Adrenal gland (tissue), 5 donors: ENCODE data around the gene ZP1.

Source experiments
- CTCF ChIP-seq, 6 experiments: fragments of 450-650 bp in 4 of 6; fragments of 200-600 bp in 2 of 6; sonication (generic) in 1 of 6; IDR thresholded peaks; 1 replicate in 5 of 6; 2 replicates in 1 of 6; pipeline versions ENCODE4 v1.5.1 to v1.8.0; 2016 to 2021; ENCODE audit warnings: antibody characterized with exemption in 6 of 6, mild to moderate bottlenecking in 2 of 6, moderate library complexity in 1 of 6
- POLR2A ChIP-seq, 2 donors: fragments of 450-650 bp; IDR thresholded peaks; one replicate each; pipeline ENCODE4 v1.6.1; 2017; ENCODE audit warnings: antibody characterized with exemption in 2 of 2, mild to moderate bottlenecking in 2 of 2, moderate library complexity in 1 of 2
- donor health status: DM: no; HTN: no; CAD: no.

DNA sequence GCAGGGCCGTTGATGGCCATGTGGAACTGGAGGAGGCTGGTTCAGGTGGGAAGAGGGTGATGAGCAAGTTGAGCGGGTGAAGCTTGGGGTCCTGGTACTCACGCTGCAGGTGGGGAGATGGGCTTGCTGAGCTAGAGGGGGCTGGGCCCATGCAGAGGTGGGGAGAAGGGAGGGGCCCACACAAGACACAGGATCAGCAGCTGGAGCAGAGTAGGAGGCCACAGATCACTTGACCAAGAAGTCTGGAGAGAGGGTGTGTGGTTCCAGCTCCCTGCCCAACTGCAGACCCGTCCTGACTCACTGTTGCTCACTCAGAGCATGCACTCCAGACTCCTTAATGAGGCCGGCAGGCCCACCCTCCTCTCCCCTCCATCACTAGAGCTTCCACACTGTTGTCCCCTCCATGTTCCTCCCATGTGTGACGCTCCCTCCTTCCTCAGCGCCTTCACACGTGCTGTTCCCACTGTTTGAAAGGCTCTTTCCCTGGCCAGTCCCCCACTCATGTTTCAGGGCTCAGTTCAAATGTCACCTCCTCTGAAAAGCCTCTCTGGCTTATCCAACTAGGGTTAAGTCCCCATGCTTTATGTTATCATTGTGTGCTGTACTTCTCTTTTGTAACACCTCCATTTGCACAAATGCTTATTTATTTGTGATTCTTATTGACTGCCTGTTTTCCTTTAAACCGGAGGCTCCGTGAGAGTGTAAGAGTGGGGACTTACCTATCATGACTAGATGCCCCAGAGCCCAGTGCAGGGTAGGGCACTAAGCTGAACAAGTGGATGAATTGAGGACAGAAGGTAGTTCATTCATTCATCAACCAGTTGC is 23.1 kb upstream of the ZP1 start:
- no peak for TF ChIP-seq CTCF (IDR thresholded peaks at IDR 0.05)
- TF ChIP-seq POLR2A (IDR thresholded peaks at IDR 0.05) = no peak
